ENCODE data around the gene MAN1A1.
"Not testable (repeated sequence)": the region's sequence is repeated elsewhere in the genome, so short reads cannot be mapped to it uniquely, and the experiment has no call there.

MAN1A1 gene

DNA sequence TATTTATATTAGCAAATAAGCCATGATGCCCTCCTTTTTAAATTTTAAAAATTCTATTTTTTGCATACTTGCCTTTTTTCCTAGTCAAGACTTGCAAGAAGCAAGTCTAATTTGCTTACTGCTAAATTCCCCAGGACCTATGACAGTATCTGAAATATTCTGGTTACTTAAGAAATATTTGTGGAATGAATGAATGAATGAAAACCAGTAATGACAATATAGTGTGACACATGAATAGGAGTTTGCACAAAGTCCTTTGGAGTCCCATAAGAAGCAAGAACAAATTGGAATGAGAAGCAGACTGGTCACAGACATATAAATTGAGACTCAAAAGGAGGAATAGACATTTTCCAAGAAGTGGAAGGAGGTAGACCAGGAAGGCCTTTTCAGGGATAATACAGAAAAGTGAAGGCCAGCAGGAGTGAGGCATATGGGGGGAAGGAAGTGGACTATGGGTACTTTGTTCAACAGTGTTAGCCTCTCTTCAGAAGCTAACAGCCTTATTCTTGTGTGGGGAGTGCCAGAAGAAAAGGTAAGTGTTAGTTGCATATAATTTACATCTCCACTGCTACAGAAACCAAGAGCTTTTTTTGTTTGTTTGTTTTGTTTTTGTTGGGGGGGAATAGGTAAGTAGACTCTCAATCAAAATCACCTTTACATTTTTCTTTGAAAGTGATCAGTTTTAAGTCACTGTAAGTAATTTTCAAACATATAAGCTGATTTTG lies 177.5 kb downstream of the MAN1A1 start:
- Histone ChIP-seq H3K36me3 (ENCODE audit: control insufficient read depth in 2 of 2, insufficient read depth in 2 of 2, low read length in 2 of 2) (no peaks in the 10 kb centered on the region), H3K4me1 (ENCODE audit: control insufficient read depth, insufficient read depth, low read length) (no peaks in the 10 kb centered on the region), H3K4me3 (ENCODE audit: low read length in 2 of 2) (no peak overlapping the region), H3K9ac (ENCODE audit: low read length in 2 of 2) (no peak overlapping the region), H3K9me3 (ENCODE audit: control insufficient read depth in 2 of 2, low read length in 2 of 2) (no peaks in the 10 kb centered on the region), H3K27me3 (ENCODE audit: control insufficient read depth in 1 of 2, insufficient read depth in 2 of 2, low read length in 2 of 2) (no peaks in the 10 kb centered on the region), H3K27ac (ENCODE audit: low read length) (no peak overlapping the region)

DNA sequence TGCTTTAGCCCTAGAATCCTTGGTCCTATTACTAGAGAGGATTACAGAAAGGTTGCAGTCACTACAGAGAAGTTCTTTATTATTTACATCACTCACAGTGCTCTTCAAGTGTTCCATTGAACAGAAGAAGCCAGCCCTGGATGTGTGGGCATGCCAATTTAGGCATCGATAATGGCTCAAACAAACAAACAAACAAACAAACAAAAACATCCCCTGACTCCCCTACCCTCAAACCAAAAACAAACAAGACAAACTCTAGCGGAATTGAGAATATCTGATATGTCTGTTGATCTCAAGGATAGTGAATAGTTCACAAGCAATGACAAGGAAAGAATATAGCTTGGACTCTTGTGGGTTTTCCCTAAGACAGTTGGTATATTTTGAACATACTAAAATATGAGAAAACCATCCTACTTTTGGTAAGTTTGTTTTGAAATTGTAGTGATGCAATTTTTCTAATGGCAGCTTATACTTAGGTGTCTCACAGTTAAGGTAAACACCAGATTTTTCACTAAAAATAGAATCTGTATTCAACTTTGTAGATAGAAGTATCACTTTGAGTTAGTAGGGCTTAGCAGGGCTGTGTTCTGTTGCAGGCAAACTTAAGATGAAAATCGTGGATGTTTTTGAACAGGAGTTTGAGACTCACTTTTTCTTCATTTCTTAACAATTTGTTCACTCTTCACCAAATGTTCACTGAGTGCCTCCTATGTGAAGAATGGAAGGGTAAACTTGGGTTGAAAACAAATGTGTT lies 178.3 kb downstream of the MAN1A1 start:
- Histone ChIP-seq H3K9ac (ENCODE audit: low read length in 2 of 2) (no peak overlapping the region), H3K4me3 (ENCODE audit: low read length in 2 of 2) (no peak overlapping the region), H3K9me3 (ENCODE audit: control insufficient read depth in 2 of 2, low read length in 2 of 2) (no peaks in the 10 kb centered on the region), H3K4me1 (ENCODE audit: control insufficient read depth, insufficient read depth, low read length) (no peaks in the 10 kb centered on the region), H3K36me3 (ENCODE audit: control insufficient read depth in 2 of 2, insufficient read depth in 2 of 2, low read length in 2 of 2) (no peaks in the 10 kb centered on the region), H3K27ac (ENCODE audit: low read length) (no peak overlapping the region), H3K27me3 (ENCODE audit: control insufficient read depth in 1 of 2, insufficient read depth in 2 of 2, low read length in 2 of 2) (no peaks in the 10 kb centered on the region)

DNA sequence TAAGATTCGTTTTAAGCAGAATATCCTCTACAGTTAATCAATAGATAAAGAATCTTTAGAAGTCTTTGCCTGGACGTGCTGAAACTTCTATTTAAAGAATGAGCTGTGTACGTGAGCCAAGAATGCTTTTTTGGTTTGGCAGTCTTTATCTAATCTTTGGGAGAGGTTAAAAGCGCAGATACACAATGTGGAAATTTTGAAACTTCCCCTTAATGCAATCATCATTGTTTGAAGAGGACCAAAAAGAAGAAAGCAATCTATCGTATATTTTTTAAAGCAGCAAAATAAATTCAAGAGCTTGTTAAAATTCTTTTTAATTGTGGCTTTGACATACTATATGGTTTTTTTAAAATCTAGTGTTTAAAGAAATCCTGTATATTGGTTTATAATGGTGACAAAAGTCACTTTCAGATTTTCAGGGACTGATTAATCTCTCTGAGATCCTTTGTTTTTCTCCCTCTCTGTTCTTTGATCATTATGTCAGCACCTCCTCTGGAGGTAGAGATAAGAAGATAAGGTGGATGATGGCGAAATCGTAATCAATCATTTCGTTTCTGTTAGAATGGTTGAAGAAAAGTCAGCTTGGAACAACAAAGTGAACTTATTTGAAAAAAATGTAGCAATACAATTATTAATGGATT lies 179.0 kb downstream of the MAN1A1 start:
- H3K9me3 ChIP-seq (ENCODE audit: control insufficient read depth in 2 of 2, low read length in 2 of 2) = no peaks in the 10 kb centered on the region
- H3K36me3 ChIP-seq (ENCODE audit: control insufficient read depth in 2 of 2, insufficient read depth in 2 of 2, low read length in 2 of 2) = no peaks in the 10 kb centered on the region
- H3K9ac ChIP-seq (ENCODE audit: low read length in 2 of 2) = no peak overlapping the region
- no peaks in the 10 kb centered on the region for H3K4me1 ChIP-seq (ENCODE audit: control insufficient read depth, insufficient read depth, low read length)
- no peak overlapping the region for H3K4me3 ChIP-seq (ENCODE audit: low read length in 2 of 2)
- no peak overlapping the region for H3K27ac ChIP-seq (ENCODE audit: low read length)
- H3K27me3 ChIP-seq (ENCODE audit: control insufficient read depth in 1 of 2, insufficient read depth in 2 of 2, low read length in 2 of 2) = no peaks in the 10 kb centered on the region

DNA sequence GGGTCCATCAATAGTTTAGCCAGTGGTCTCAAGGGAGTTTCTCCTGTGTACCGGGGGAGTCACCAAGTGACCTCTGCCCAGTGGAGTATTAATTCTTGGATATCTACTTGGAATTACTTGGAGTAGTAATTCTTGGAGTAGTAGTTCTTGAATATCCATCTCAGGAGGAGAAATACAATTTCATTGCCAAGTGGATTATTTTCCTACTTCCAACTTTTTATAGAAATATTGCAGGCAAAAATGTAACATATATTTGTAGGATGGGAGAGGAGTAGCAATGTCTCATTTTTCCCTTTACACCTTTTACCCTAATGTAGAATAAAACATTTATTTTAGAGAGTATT lies 179.5 kb downstream of the MAN1A1 start:
- Histone ChIP-seq H3K9ac (ENCODE audit: low read length in 2 of 2) (no peak overlapping the region), H3K36me3 (ENCODE audit: control insufficient read depth in 2 of 2, insufficient read depth in 2 of 2, low read length in 2 of 2) (no peaks in the 10 kb centered on the region), H3K9me3 (ENCODE audit: control insufficient read depth in 2 of 2, low read length in 2 of 2) (no peaks in the 10 kb centered on the region), H3K27ac (ENCODE audit: low read length) (no peak overlapping the region), H3K4me1 (ENCODE audit: control insufficient read depth, insufficient read depth, low read length) (no peaks in the 10 kb centered on the region), H3K27me3 (ENCODE audit: control insufficient read depth in 1 of 2, insufficient read depth in 2 of 2, low read length in 2 of 2) (no peaks in the 10 kb centered on the region), H3K4me3 (ENCODE audit: low read length in 2 of 2) (no peak overlapping the region)

DNA sequence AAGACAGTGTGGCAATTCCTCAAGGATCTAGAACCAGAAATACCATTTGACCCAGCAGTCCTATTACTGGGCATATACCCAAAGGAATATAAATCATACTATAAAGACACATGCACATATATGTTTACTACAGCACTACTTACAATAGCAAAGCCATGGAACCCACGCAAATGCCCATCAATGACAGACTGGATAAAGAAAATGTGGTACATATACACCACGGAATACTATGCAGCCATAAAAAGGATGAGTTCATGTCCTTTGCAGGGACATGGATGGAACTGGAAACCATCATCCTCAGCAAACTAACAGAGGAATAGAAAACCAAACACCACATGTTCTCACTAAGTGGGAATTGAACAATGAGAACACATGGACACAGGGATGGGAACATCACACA lies 180.2 kb downstream of the MAN1A1 start:
- not testable (repeated sequence) for H3K4me3 ChIP-seq (ENCODE audit: low read length in 2 of 2); H3K4me1 ChIP-seq (ENCODE audit: control insufficient read depth, insufficient read depth, low read length); H3K27ac ChIP-seq (ENCODE audit: low read length); H3K9ac ChIP-seq (ENCODE audit: low read length in 2 of 2); H3K27me3 ChIP-seq (ENCODE audit: control insufficient read depth in 1 of 2, insufficient read depth in 2 of 2, low read length in 2 of 2); H3K36me3 ChIP-seq (ENCODE audit: control insufficient read depth in 2 of 2, insufficient read depth in 2 of 2, low read length in 2 of 2); H3K9me3 ChIP-seq (ENCODE audit: control insufficient read depth in 2 of 2, low read length in 2 of 2)

DNA sequence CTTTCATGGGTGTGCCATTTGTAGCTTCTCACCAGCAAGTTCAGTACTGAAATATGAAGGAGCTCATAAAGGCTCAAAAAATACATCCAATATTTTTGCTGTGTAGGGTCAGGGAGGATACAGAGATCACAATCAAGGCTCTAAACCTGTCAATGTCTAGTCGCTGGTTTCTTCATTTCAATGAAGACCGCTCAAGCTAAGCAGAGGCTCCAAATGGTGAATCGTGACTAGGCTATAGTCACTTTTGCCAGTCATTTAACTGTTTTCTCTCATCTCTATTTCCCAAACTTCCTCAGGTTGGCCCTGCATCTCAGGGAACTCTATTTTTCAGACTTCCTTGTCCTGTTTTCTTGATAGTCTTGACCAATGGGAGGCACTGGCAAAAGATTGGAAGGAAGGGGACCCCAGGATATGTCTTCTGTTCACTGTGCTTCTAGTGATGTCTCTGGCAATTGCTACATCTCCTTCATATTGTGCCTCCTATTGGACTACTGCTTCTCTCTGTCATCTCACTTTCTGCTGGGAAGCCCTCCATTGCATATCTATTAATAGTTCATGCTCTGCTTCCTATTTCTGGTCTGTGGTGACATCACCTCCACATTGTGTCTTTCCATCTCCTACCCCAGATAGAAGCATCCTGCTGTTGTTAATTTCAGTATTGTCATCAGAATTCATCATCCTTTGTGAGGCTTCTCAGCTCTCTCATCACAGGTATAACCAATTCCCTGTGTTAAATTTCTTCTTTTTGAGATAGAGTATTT lies 183.4 kb downstream of the MAN1A1 start:
- Histone ChIP-seq H3K27ac (ENCODE audit: low read length) (no peak overlapping the region), H3K9me3 (ENCODE audit: control insufficient read depth in 2 of 2, low read length in 2 of 2) (no peaks in the 10 kb centered on the region), H3K4me1 (ENCODE audit: control insufficient read depth, insufficient read depth, low read length) (no peaks in the 10 kb centered on the region), H3K36me3 (ENCODE audit: control insufficient read depth in 2 of 2, insufficient read depth in 2 of 2, low read length in 2 of 2) (no peaks in the 10 kb centered on the region), H3K9ac (ENCODE audit: low read length in 2 of 2) (no peak overlapping the region), H3K4me3 (ENCODE audit: low read length in 2 of 2) (no peak overlapping the region), H3K27me3 (ENCODE audit: control insufficient read depth in 1 of 2, insufficient read depth in 2 of 2, low read length in 2 of 2) (no peaks in the 10 kb centered on the region)

DNA sequence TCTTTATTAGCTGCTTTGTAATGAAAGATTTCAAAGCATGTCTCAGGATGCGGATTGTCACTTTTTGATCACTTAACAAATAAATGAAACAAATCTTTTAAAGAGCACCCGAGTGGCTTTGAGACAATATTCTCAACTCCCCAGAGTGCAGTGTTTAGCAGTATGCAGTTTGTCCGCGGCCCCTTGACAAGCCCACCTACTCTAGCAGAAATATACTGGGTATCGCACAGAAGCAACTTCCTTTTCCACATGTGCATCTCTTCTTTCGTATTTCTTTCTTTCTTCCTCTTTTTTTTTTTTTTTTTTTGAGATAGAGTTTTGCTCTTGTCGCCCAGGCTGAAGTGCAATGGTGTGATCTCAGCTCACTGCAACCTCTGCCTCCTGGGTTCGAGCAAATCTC lies 186.6 kb downstream of the MAN1A1 start:
- H3K4me3 ChIP-seq (ENCODE audit: low read length in 2 of 2) = no peak overlapping the region
- H3K36me3 ChIP-seq (ENCODE audit: control insufficient read depth in 2 of 2, insufficient read depth in 2 of 2, low read length in 2 of 2) = no peaks in the 10 kb centered on the region
- no peaks in the 10 kb centered on the region for H3K9me3 ChIP-seq (ENCODE audit: control insufficient read depth in 2 of 2, low read length in 2 of 2)
- H3K27ac ChIP-seq (ENCODE audit: low read length) = no peak overlapping the region
- no peaks in the 10 kb centered on the region for H3K27me3 ChIP-seq (ENCODE audit: control insufficient read depth in 1 of 2, insufficient read depth in 2 of 2, low read length in 2 of 2)
- H3K4me1 ChIP-seq (ENCODE audit: control insufficient read depth, insufficient read depth, low read length) = peaks cover 12% of the 10 kb centered on the region
- H3K9ac ChIP-seq (ENCODE audit: low read length in 2 of 2) = no peak overlapping the region

DNA sequence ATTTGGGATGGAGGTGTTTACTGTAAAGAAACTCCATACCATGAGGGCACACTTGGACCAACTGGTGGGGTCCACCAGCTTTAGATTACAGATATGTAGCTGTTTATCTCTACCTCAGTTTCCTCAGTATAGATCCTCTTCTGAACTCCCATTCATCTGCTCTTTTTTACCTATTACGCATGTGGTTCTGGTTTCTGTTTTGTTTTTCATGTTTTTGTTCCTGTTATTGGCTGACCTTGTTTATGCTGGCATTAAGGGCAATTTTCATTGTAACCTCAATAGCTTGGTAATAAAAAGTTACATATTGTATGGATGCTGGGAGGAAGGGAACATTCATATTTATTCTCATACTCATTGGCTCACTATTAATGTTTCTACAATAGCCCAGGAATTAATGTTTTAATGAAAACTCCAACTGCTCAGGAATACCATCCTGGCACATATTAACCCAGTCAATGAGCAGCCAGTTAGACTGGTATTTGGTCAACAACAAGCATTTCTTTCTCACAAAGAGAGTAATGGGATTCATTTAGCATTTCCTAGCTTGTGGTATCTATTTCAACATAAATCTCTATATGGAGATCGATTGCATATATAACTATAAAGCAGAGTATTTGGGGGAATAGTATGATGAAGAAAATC lies 187.3 kb downstream of the MAN1A1 start:
- no peaks in the 10 kb centered on the region for H3K36me3 ChIP-seq (ENCODE audit: control insufficient read depth in 2 of 2, insufficient read depth in 2 of 2, low read length in 2 of 2)
- H3K4me3 ChIP-seq (ENCODE audit: low read length in 2 of 2) = no peak overlapping the region
- no peaks in the 10 kb centered on the region for H3K27me3 ChIP-seq (ENCODE audit: control insufficient read depth in 1 of 2, insufficient read depth in 2 of 2, low read length in 2 of 2)
- no peak overlapping the region for H3K9ac ChIP-seq (ENCODE audit: low read length in 2 of 2)
- H3K9me3 ChIP-seq (ENCODE audit: control insufficient read depth in 2 of 2, low read length in 2 of 2) = no peaks in the 10 kb centered on the region
- peaks cover 19% of the 10 kb centered on the region for H3K4me1 ChIP-seq (ENCODE audit: control insufficient read depth, insufficient read depth, low read length)
- H3K27ac ChIP-seq (ENCODE audit: low read length) = no peak overlapping the region

DNA sequence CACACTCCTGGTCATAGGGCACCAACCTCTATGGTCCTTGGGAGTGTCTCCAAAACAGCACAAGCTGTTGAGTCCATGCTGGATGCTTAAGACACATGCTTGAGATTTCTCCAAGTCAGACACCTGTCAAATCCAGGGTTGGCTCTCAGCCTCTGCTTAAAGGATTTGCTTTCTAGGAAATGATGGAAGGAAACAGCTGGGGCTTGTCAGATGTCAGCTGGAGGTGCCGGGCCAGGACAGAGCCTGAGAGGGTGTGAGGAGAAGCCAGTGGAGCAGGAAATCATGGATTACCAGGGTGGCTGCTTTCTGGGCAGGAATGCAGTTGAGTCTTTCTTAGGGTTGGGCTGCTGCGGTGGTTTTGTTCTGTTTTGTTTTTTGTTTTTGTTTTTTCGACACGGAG lies 188.1 kb downstream of the MAN1A1 start:
- Histone ChIP-seq H3K9me3 (ENCODE audit: control insufficient read depth in 2 of 2, low read length in 2 of 2) (no peaks in the 10 kb centered on the region), H3K4me1 (ENCODE audit: control insufficient read depth, insufficient read depth, low read length) (peaks cover 23% of the 10 kb centered on the region), H3K4me3 (ENCODE audit: low read length in 2 of 2) (no peak overlapping the region), H3K27ac (ENCODE audit: low read length) (no peak overlapping the region), H3K27me3 (ENCODE audit: control insufficient read depth in 1 of 2, insufficient read depth in 2 of 2, low read length in 2 of 2) (no peaks in the 10 kb centered on the region), H3K9ac (ENCODE audit: low read length in 2 of 2) (no peak overlapping the region), H3K36me3 (ENCODE audit: control insufficient read depth in 2 of 2, insufficient read depth in 2 of 2, low read length in 2 of 2) (no peaks in the 10 kb centered on the region)

DNA sequence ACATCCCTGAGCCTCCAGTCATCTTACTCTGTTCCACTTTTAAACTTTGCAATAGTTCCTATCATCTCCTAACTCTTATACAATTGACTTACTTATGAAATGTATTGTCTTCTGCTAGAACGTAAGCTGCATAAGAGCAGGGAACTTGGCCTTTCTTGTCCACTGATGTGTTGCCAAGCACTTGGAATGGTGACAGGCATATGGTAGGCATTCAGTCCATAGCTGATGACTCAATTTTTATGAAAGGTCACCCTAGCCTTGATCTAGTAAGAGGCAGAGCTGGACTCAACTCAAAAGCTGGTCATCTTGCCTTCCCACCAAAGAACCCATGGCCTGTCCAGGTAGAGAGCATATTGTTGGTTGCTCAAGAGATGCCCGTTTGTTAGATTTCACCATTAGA lies 188.7 kb downstream of the MAN1A1 start:
- H3K36me3 ChIP-seq (ENCODE audit: control insufficient read depth in 2 of 2, insufficient read depth in 2 of 2, low read length in 2 of 2) = no peaks in the 10 kb centered on the region

More for the DNA sequence above, 188.7 kb downstream of the MAN1A1 start:
- no peaks in the 10 kb centered on the region for H3K27me3 ChIP-seq (ENCODE audit: control insufficient read depth in 1 of 2, insufficient read depth in 2 of 2, low read length in 2 of 2)
- H3K4me3 ChIP-seq (ENCODE audit: low read length in 2 of 2) = no peak overlapping the region
- H3K9me3 ChIP-seq (ENCODE audit: control insufficient read depth in 2 of 2, low read length in 2 of 2) = no peaks in the 10 kb centered on the region
- H3K27ac ChIP-seq (ENCODE audit: low read length) = no peak overlapping the region
- H3K4me1 ChIP-seq (ENCODE audit: control insufficient read depth, insufficient read depth, low read length) = peaks cover 23% of the 10 kb centered on the region
- H3K9ac ChIP-seq (ENCODE audit: low read length in 2 of 2) = no peak overlapping the region
